Amniotic stem cell (primary cell): Measurements from ENCODE around the gene L3MBTL1.
A peak's percentile ranks its signal among the peaks of the same experiment; 100 is the strongest.

Experiments
- DNase-seq: peaks from one replicate; lab custom pipeline; 2025; lab: John Stamatoyannopoulos, UW

Gene L3MBTL1

DNA sequence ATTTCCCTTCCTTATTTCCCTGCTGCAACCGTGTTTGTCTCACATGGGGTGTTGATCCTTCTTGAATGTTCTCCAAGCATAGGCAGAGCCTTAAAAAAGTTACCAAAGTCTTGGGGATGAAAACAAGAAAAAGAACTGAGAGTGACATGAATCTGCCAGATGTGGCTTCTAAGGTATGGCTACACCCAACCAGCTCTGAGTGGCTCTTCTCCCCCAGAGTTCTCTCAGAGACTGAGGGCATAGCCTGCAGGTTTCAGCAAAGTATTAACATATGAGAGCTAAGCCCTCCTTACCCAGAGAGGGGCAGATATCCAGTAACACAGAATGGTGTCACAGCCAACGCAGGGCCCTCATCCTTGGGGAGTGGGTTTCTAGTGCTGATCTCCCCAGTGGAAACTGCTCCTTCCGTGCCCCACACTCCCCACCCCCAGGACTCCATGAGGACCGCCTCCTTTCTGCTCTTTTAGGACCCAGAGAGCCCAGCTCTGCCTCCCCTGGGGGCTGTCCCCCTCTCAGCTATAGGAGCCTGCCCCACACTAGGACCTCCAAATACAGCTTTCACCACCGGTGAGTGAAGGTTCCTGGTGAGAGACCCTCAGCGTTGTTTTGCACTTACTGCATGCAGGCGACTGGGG is 28.0 kb downstream of the L3MBTL1 start:
- no peak for DNase-seq

DNA sequence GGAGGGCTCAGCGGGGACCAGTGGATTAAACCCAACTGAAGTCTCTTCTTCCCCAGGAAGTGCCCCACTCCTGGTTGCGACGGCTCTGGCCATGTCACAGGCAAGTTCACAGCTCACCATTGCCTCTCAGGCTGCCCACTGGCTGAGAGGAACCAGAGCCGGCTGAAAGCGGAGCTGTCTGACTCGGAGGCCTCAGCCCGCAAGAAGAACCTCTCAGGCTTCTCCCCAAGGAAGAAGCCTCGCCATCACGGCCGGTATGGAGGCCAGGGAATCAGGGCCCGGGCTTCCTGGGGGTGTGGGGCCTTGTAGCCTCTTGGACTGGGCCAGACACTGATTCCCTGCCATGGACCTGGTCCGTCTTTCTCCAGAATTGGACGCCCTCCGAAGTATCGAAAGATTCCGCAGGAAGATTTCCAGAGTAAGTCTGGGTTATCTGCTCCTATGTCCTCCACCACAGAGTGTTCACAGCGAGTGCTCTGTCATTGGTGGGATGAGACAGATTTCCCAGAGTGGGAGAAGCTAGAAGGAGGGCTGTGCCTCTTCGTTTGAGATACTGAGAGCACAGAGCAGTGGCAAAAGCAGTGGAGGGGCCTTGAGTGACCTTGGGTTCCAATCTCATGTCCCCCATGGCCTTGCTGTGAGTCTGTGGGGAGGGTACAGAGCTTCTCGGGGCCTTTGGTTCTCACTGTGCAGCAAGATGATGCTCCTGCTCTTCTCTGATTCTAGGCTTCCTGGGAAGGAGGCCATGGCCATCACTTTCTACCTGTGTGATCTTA is 28.7 kb downstream of the L3MBTL1 start:
- no peak for DNase-seq

DNA sequence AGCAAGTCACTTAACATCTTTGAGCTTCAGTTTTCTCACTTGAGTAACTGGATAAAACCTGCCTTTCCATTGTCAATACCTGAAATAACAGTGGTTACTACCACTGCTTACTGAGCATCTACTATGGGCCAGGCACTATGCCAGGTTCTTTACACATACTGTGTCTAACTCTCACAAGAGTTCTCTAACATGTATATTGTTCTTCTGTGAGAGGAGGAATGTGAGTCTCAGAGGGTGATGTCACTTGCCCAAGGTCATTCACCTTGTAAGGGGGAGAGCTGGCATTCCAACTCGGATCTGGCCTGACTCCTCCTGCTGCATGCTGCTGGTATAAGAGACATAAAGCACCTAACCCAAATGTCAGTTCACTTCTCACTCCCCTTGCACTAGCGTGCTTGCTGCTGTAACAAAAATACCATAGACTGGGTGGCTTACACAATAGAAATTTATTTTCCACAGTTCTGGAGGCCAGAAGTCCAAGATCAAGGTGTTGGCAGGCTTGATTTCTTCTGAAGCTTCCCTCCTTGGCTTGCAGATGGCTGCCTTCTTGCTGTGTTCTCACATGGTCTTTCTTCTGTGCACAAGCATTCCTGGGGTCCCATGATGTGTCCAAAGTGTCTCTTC is 29.4 kb downstream of the L3MBTL1 start:
- DNase-seq: no peak

DNA sequence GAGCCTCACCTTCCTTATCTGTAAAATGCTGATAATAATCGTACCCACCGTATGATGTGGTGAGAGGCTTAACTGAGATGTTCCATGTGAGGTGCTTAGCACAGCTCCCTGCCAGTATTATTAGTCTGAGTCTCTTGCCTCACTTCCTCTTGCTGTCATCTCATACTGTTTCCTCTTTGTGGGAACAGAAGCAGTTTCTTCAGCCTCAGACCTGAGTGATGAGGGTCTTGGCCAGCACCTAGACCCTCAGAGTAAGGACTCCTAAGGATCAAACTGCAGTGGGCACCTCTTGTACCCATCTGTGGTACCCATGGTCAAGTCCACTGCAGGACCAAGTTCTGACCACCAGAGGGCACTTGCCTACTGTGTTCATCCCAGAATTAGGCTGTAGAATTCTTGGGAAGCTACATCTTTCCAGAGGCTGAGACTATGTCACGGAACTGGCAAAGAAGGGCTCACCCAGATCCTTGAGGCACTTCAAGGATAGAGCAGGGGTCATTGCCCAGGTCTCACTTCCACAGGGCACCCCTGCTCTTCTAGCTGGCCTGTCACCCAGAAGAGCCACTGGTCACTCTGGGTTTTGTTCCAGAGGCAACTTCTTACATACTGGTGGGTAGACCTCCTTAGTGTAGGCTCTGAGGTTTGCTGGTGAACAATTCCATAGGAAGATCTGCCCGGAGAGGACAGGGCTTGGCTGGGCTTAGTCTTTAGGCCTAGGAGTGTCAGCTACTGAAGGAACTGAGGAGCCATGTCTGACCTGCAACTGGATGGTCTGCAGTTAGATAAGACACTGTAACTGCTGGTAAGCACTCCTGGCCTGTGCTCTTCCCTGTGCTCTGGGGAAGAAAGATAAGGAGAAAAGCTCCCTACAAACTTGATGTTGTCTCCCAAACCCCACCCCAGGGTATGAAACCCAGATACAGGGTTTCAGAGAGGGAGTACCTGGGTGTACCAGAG is 30.7 kb downstream of the L3MBTL1 start:
- no peak for DNase-seq

DNA sequence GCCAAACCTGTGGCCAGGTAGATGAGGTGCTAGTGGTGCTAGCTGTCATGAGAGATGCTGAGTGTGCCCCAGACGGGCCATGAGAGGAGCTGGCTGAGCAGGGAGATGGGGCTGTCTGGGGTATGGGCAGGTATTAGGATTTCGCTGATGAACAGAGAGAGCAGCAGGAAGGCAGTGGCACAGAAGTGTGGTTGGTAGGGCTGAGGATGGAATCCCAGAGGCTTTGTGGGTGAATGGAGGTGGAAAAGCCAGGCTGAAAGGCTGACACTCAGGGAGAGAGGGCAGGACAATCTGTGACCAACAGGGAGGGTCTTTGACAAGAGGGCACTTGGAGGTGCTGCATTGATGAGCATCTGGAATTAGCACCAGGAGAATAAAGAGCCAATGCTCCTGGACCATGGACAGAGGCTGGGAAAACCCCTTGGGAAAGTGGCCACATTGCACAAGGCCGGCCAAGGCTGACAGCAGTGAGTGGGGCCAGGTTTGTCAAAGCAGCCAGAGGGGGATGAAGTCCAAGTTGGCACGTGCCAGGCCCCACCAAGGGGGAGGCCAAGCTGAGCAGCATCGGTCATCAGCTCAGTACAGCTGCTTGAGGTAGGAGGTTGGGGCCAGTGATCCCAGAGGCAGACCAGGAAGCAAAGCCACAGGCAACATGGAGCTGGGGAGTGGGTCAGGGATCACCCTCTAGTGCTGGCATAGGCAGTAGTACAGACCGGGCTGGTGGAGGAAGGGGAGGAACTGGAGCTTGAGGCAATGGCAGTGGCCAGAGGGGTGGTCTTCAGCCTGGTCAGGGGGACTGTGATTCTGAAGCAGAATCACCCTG is 31.6 kb downstream of the L3MBTL1 start:
- DNase-seq: no peak

DNA sequence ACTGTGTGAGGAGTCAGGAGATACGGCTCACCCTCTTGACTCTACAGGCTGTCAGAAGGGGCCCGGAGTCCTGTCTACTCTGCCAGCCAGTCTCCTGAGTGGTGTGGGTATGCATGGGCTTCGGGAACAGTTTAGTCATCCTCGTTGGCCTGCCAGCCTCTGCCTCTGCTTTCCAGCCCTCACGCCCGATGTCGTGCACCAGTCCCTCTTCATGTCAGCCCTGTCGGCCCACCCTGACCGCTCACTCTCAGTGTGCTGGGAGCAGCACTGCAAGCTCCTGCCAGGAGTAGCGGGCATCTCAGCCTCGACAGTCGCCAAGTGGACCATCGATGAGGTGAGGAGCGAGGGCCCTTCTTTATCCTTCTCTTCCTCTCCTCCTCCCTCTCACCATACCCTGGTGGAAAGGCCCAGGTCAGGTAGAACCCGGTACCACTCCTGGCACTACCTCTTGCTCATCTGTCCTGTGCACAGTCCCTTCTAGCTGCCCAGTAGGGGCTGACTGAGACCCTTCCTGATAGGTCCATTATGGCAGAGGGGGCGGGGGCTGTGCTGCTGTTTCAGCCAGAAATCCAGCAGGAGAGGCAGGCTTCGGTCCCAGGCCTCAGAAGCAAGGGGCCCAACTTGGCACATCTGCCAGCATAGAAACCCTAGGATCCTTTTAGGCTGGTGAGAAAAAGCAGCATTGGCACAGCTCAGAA is 32.6 kb downstream of the L3MBTL1 start:
- no peak for DNase-seq

DNA sequence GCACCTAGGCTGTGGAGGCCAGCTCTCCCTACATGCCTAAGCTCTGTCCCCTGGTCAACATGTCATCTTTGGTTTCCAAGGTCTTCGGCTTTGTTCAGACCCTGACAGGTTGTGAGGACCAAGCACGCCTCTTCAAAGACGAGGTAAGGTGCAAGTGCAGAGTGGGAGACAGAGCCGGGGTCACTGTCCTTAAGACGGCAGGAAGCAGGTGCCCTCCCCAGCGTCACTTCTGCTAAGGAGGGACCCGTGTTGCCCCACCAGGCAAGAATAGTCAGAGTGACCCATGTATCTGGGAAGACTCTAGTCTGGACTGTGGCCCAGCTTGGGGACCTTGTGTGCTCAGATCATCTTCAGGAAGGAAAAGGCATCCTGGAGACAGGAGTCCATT is 33.2 kb downstream of the L3MBTL1 start:
- DNase-seq: no peak

DNA sequence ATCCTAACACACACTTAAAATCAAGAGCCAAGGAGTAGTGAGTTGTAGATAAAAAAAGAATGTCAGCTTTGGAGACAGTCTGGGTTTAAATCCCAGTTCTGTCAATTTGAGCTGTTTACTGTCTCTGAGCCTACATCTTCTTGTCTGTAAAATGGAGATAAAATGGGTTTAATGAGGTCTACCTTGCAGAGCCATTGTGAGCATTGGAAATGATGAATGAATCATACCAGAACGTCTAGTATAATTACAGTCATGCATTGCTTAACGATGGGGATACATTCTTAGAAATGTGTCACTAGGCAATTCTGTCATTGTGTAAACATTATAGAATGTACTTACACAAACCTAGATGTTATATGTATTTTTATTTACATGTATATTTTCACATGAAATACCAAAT is 33.7 kb downstream of the L3MBTL1 start:
- no peak for DNase-seq

DNA sequence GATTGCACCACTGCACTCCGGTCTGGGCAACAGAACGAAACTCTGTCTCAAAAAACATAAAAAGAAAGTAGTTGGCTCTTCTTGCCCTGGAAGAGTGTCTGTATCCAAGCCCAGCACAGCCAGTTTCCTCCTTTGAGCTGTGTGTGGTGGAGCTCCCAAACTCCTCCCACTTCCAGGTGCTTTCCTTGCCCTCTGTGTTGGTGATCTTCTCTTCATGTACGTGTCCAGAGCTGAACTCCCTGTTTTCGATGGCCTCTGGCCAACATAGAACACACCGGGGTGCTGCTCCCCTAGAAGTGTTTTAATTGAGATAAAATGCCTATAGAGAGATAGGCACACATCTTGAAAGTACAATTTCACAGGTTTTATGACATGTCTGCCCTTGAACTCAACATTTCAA is 34.7 kb downstream of the L3MBTL1 start:
- no peak for DNase-seq

DNA sequence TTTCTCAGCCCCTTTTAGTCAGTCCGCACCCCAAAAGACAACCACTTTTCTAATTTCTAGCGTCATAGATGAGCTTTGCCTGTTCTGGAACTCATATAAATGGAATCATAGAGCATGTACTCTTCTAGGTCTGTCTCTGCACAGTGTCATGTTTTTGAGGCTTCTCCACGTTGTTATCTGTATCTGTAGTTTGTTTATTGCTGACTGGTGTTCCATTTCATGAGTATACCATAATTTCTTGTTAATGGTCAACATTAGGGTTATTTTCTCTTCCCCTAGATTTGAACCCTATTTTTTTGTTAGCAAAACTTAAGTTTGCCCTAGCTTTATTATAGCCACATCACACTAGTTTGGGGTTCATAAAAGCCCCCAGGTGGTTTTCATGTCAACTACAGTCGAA is 35.2 kb downstream of the L3MBTL1 start:
- no peak for DNase-seq

DNA sequence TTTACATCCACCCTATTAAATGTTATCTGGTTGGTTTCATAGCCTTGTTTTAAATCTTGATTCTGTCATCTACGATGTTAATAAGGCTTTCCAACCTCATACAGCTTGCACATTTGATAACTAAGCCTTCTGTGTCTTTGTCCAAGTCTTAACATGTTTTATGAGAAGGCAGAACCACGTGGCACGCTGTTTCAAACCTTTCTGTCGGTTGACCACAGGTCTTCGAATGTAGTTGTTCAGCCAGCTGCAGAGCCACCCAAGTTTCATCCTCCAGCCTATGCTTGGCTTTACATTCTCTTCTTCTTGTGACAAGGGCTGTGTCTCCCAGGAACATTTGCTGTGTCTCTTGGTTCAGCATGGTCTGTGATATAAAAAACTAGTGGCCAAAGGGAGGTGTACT is 35.6 kb downstream of the L3MBTL1 start:
- no peak for DNase-seq

DNA sequence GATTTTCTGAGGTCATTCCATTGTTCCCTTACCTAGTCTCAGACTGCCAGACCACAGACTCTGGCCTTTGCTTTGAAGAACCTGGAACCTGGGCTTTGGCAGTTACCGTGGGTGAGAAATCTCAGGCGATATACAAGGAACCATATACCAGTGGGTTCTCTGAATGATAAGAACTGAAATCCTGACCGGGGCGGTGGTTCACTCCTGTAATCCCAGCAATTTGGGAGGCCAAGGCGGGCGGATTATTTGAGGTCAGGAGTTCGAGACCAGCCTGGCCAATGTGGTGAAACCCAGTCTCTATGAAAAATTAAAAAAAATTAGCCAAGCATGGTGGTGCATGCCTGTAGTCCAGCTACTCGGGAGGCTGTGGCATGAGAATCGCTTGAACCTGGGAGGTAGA is 37.0 kb downstream of the L3MBTL1 start:
- no peak for DNase-seq

DNA sequence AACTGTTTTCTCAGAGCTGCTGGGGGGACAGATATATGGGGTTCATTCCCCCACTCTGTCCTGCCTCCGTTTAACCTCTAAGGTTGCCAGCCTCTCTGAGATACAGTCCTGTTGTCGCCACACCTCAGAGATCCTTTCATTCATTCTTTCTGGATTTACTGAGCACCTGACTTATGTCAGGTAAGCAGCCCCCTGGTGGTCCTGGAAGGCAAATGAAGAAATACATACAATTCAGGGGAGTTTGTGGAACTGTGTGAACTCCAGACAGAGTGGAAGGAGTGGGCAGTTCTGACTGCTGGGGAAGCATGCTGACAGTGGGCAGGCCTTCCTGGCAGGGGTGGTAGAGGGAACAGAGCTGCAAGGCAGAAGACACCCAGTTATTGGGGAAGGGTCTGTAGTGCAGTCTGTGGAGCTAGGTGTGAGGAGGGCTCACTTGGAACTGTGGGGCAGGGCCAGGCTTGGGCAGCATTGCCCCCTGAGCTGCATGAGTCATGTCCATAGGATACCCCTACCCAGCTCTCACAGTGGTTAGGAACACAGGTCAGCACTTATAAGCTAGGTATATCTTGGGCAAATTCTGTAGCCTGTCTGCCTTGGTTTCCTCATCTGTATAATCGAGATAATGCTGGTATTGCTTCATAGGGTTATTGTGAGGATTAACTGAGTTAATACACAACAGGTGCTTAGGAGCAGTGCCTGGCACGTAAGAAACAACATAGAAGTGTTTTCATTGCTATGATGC is 38.5 kb downstream of the L3MBTL1 start:
- no peak for DNase-seq

DNA sequence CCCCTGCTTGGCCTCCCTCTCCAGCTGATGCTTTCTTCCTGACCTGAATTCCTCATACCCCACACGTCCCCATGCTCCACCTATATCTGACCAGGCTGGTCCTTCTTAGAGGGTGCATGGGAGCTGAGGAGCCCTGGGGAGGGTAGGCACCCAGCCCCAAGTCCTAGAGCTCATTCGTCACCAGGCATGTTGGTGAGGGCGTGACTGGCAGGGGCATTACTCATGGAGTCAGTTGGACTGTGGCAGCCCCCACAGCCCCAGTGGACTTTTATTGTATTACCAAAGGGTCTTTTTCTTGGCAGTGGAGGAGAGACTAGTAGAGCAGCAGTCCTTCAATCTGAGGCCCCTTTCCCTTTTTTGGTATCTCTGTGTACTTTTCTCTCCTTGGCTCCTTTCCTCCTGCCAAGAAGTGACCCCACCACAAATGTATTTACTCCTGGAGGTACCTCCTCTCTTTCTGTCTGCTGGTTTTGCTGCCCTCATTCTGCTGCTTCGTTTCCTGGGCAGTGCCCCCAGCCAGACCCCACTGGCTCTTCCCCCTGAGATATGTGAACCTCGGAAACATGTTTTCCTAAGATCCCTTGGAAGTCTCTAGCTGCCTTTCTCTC is 40.9 kb downstream of the L3MBTL1 start:
- DNase-seq: no peak

DNA sequence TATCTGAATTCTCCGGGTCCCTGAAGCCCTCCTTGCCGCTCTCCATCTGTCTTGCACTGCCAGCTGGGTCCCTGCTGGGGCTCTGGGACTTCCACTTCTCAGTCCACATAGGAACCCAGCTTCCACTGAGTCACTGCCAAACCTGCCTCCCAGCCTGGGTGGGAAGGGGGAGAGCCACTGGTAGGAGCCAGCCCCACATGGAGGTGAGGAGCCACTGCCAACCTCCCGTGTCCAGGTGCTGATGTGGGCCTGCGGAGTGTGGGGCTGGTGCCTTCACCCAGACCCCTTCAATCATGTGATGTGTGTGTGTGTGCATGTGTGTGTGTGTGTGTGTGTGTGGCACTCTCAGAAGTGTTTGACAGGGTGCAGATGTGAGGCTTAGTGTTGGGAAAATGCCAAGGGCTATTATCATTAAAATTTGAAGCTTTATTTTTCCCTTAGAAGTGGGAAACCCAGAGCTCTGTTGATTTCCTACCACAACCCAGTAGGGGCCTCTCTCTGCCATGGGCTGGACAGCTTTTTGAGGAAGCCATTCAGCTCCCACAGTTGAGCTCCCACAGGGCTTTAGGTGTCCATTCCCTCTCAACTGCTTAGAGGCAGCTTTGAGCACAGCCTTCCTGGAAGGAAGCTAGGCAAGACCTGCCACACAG is 42.0 kb downstream of the L3MBTL1 start:
- DNase-seq: no peak

DNA sequence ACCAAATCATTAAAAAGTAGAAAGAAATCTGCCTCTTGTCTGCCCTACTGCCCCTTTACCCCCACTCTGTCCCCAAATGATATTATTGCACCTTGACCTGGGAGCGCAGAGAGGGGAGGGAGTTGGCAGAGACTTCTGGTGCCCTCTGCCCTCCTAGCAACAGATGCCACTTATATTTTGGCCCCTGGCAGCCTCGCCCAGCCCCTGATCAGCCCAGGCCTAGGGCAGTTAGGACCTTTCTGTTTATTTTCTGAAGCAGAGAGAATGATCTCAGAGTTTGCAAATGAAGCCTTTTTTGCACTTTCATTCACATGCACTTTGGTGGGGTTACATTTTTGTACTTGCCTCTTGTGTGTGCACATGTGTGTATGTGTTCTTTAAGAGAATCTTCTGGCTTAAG is 43.0 kb downstream of the L3MBTL1 start:
- no peak for DNase-seq

DNA sequence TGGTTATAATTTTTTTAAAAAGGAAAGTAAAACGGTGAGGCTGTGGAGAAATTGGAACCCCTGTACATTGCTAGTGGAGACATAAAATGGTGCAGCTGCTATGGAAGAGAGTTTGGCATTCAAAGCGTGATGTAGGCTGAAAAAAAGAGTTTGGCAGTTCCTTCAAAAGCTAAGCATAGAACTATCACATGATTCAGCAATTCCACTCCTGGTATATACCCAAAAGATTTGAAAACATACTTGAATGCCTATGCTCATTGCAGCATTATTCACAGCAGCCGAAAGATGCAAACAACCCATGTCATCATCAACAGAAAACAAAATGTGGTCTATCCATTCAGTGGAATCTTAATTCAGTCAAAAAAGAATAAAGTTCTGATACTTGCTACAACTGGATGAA is 46.9 kb downstream of the L3MBTL1 start:
- no peak for DNase-seq

DNA sequence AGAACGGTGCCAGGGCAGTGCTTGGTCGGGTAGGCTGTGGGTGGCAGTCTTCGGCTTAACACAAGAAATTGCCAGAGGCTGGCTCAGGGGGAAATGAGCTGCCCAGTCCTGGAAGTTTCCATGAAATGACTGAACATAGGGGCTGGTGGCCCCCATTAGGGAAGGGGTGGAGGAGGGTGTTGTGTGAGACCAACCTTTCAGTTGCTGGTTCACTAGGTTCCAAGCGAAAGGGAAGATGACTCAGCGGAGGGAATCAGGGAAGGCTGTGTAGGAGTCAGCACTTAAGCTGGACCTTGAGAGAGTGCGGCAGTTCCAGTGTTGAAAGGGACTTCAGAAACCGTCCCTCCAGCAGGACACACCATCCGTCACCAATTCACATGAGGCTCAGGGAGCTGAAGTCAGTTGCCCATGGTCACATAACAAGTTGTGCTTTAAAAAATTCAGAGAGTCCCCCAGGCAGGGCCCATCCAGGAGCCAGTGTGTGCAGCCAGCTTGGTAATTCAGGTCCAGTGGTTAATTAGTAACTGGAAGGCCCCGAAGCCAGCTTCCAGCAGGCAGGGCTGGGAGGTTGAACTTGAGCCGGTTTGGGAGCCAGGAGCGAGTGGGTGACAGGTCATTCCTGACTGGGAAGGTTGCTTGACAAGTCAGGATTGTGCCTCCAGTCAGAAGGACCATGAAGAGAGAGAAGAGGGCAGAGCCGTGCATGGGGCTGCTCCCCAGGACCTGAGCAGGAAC is 51.1 kb downstream of the L3MBTL1 start, which contains the start of gene SGK2:
TSS of gene SGK2 (plus strand) at position 616 of the 735 bp plus-strand sequence. CDS start 7,469 bp downstream, outside the sequence.
- peak; percentile 40 for DNase-seq
